ENCODE results near the gene RANBP17. TPM values are rescaled to one million over a fixed set of nuclear protein-coding genes. Genes with fewer than 3 reads are reported as not detected.

The RANBP17 gene
- total RNA-seq, 2 donors from 2014 or later, result not detected

GRCh38 chr5:171312129-171312974 lies 450.5 kb downstream of the RANBP17 start:
- peak overlapping the region; percentile 85 for H3K4me3 Mint-ChIP-seq
- no peak for ATAC-seq
- peaks cover 11% of the 10 kb centered on the region for H3K36me3 Mint-ChIP-seq (ENCODE audit: low read depth)
- no peak for DNase-seq
- H3K4me1 Mint-ChIP-seq, result peaks cover 29% of the 10 kb centered on the region
- H3K9me3 ChIP-seq (ENCODE audit: control insufficient read depth, low read length, poor library complexity, severe bottlenecking), result no peaks in the 10 kb centered on the region
- peaks cover 62% of the 10 kb centered on the region for H3K27me3 Mint-ChIP-seq
- H3K27ac Mint-ChIP-seq, result peak overlapping the region; percentile 5

DNA sequence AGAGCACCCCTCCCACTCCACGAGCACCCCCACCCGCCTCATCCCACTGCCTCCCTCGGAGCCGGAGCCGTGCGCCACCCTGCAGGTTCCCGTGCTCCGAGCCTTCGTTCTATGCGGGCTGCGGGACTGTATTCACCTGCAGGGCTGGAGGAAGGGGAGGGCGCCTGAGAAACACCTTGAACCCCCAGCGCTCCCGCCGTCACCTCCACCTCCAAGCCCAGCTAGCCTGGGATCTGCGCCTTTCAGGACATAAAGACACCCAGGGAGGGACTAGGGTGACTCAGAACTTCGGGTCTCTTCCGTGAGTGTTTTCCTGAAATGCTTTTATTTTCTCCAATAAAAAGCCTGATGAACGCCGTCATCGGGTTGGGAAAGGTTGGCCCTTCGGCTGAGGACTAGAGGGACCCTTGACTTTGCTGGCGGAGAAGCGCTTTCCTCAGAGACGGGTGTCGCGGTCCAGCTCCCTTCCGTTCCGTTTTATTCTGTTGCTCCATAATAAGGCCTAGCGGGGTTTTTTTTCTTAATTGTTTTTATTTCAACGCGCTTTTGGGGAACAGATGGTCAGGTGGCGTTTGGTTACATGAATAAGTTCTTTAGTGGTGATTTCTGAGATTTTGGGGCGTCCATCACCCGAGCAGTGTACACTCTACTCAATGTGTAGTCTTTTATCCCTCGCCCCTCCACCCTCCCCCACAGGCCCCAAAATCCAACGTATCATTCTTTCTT lies 451.8 kb downstream of the RANBP17 start:
- H3K27ac Mint-ChIP-seq, result no peak overlapping the region
- H3K4me3 Mint-ChIP-seq, result peak overlapping the region; percentile 85
- DNase-seq (no peak), ATAC-seq (no peak)
- peaks cover 6% of the 10 kb centered on the region for H3K36me3 Mint-ChIP-seq (ENCODE audit: low read depth)
- peaks cover 65% of the 10 kb centered on the region for H3K27me3 Mint-ChIP-seq
- peaks cover 22% of the 10 kb centered on the region for H3K4me1 Mint-ChIP-seq
- no peaks in the 10 kb centered on the region for H3K9me3 ChIP-seq (ENCODE audit: control insufficient read depth, low read length, poor library complexity, severe bottlenecking)

- Mint-ChIP-seq H3K4me1 (peaks cover 19% of the 10 kb centered on the region), H3K27me3 (peaks cover 73% of the 10 kb centered on the region), H3K4me3 (peak overlapping the region; percentile 12), H3K36me3 (ENCODE audit: low read depth) (peaks cover 6% of the 10 kb centered on the region), H3K27ac (no peak overlapping the region)
- ATAC-seq (no peak), DNase-seq (no peak)
- no peaks in the 10 kb centered on the region for H3K9me3 ChIP-seq (ENCODE audit: control insufficient read depth, low read length, poor library complexity, severe bottlenecking)
Measured at GRCh38 chr5:171314728-171315385, 453.0 kb downstream of the RANBP17 start.

GRCh38 chr5:171315386-171315891 lies 453.6 kb downstream of the RANBP17 start:
- H3K4me1 Mint-ChIP-seq, result peaks cover 17% of the 10 kb centered on the region
- ATAC-seq, result no peak
- DNase-seq, result no peak
- peak overlapping the region; percentile 12 for H3K4me3 Mint-ChIP-seq
- H3K36me3 Mint-ChIP-seq (ENCODE audit: low read depth), result peaks cover 6% of the 10 kb centered on the region
- H3K27me3 Mint-ChIP-seq, result peaks cover 75% of the 10 kb centered on the region
- no peak overlapping the region for H3K27ac Mint-ChIP-seq
- no peaks in the 10 kb centered on the region for H3K9me3 ChIP-seq (ENCODE audit: control insufficient read depth, low read length, poor library complexity, severe bottlenecking)

DNA sequence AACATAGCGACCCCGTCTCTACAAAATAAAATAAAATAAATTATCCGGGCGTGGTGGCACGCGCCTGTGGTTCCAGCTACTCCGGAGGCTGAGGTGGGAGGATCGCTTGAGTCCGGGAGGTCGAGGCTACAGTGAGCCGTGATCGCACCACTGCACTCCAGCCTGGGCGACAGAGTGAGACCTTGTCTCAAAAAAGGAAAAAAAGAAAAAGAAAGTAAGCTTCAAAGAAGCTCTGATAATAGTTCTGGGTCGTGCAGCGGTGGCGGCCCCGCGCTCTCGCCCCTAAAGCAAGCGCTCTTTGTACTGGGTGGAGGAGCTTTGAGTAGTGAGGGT lies 454.1 kb downstream of the RANBP17 start:
- Mint-ChIP-seq H3K27ac (no peak overlapping the region), H3K4me3 (peak overlapping the region; percentile 28), H3K36me3 (ENCODE audit: low read depth) (peaks cover 6% of the 10 kb centered on the region), H3K27me3 (peaks cover 73% of the 10 kb centered on the region), H3K4me1 (peaks cover 13% of the 10 kb centered on the region)
- no peak for DNase-seq
- no peaks in the 10 kb centered on the region for H3K9me3 ChIP-seq (ENCODE audit: control insufficient read depth, low read length, poor library complexity, severe bottlenecking)
- ATAC-seq, result no peak

DNA sequence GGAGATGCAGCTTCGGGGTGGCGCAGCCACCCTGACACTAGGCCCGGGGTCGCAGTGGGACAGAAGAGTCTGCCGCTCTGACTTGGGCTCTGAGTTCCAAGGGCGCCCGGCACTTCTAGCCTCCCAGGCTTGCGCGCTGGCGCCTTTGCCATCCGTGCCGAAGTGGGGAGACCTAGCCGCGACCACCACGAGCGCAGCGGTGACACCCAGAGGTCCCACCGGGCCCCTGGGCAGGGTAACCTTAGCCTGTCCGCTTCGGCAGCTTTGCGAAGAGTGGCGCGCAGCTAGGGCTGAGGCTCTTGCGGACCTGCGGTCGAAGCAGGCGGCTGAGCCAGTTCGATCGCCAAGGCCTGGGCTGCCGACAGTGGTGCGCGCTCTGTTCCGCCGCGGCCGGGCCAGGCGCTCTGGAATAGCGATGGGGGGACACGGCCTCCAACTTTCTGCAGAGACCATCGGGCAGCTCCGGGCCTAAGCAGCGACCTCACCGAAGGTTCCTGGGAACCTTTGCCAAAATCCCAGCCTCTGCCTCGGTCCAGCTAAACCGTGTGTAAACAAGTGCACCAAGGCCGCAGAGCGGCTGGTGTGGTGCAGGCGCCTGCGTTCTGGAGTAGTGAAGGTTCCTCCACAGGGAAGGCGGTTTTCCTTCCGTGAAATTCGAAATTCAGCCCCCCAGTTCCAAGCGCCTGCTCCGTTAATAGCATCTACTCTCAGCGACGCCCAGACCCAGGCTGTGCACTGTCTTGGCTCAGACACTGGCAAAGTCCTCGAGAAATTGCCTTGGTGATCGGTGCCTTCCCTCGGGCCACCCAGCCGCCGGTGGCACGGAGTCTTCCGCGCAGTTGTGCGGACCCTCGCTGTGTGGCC lies 454.7 kb downstream of the RANBP17 start:
- DNase-seq, result no peak
- Mint-ChIP-seq H3K4me1 (peaks cover 12% of the 10 kb centered on the region), H3K4me3 (peak overlapping the region; percentile 49)

DNA sequence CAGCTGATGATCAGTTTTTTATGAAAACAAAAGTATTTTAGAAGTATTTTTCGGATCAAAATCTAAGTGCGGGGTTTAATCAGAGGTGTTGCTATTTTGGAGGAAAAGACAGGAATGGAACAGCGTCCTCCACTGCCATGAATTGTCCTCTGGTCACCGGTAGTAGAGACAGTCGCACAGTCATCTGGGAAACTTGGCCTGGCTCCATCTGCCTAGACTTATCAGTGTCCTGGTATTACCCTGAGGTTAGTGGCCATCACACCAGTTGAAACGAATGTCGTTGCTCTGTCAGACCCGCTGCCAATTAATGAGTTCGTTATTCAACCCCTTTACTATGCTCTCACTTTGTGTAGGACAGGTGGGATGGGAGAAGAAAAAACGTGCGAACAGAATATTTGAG lies 455.4 kb downstream of the RANBP17 start:
- peaks cover 12% of the 10 kb centered on the region for H3K4me1 Mint-ChIP-seq
- H3K36me3 Mint-ChIP-seq (ENCODE audit: low read depth), result peaks cover 6% of the 10 kb centered on the region
- H3K4me3 Mint-ChIP-seq, result no peak overlapping the region
- no peaks in the 10 kb centered on the region for H3K9me3 ChIP-seq (ENCODE audit: control insufficient read depth, low read length, poor library complexity, severe bottlenecking)
- DNase-seq (no peak), ATAC-seq (no peak)
- no peak overlapping the region for H3K27ac Mint-ChIP-seq
- peaks cover 85% of the 10 kb centered on the region for H3K27me3 Mint-ChIP-seq

More for the DNA sequence above, 454.7 kb downstream of the RANBP17 start:
- ATAC-seq, result no peak
- no peaks in the 10 kb centered on the region for H3K9me3 ChIP-seq (ENCODE audit: control insufficient read depth, low read length, poor library complexity, severe bottlenecking)
- Mint-ChIP-seq H3K36me3 (ENCODE audit: low read depth) (peaks cover 6% of the 10 kb centered on the region), H3K27ac (no peak overlapping the region), H3K27me3 (peaks cover 77% of the 10 kb centered on the region)

DNA sequence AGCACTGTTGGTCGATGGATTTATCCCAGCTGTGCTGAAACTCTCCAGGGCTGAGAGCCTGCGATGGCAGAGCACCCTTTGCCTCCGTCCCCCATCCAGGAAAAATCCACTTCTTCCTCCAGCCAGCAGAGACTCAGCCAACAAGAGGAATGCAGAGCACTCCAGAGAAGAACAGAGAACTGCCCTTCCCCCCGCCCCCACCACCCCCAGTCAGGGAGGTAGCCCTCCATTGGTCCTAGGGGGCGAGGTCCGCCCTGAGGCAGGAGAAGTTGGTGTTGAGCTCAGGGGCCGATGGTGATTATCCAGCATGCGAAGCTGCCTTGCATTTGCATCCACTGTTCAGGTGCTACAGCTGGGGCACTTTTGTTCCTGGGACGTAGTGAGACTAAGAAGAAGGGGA lies 456.2 kb downstream of the RANBP17 start:
- Mint-ChIP-seq H3K27me3 (peaks cover 85% of the 10 kb centered on the region), H3K4me1 (peaks cover 8% of the 10 kb centered on the region), H3K27ac (no peak overlapping the region), H3K36me3 (ENCODE audit: low read depth) (peaks cover 3% of the 10 kb centered on the region), H3K4me3 (no peak overlapping the region)
- DNase-seq (no peak), ATAC-seq (no peak)
- H3K9me3 ChIP-seq (ENCODE audit: control insufficient read depth, low read length, poor library complexity, severe bottlenecking), result no peaks in the 10 kb centered on the region

DNA sequence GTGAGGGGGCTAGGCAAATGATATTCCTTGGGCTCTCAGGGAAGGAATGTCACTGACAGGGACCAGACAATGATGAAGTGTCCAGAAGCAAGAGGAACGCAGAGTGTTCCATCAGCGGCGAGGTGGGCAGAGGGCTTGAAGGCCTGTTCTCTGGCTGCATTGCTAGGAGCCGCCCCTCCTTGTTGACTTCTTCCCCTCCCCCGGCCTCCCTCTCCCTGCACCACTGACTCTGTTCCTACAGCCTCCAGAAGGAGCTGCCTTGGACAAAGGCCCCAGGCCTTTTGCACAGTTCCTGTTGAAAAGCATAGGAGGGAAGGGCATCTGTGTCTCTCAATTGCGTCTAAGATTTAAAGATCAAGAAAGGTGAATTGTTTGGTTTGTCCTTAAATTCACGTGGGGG lies 459.6 kb downstream of the RANBP17 start:
- H3K27me3 Mint-ChIP-seq, result peaks cover 81% of the 10 kb centered on the region
- H3K4me1 Mint-ChIP-seq, result no peaks in the 10 kb centered on the region
- H3K4me3 Mint-ChIP-seq, result no peak overlapping the region
- H3K27ac Mint-ChIP-seq, result no peak overlapping the region
- H3K9me3 ChIP-seq (ENCODE audit: control insufficient read depth, low read length, poor library complexity, severe bottlenecking), result no peaks in the 10 kb centered on the region
- DNase-seq (no peak), ATAC-seq (no peak)
- peaks cover 2% of the 10 kb centered on the region for H3K36me3 Mint-ChIP-seq (ENCODE audit: low read depth)

GRCh38 chr5:171322527-171322926 lies 460.7 kb downstream of the RANBP17 start:
- no peak overlapping the region for H3K27ac Mint-ChIP-seq
- H3K4me1 Mint-ChIP-seq, result no peaks in the 10 kb centered on the region
- peaks cover 75% of the 10 kb centered on the region for H3K27me3 Mint-ChIP-seq
- H3K4me3 Mint-ChIP-seq, result no peak overlapping the region
- H3K36me3 Mint-ChIP-seq (ENCODE audit: low read depth), result peaks cover 2% of the 10 kb centered on the region
- ATAC-seq, result no peak
- no peak for DNase-seq
- no peaks in the 10 kb centered on the region for H3K9me3 ChIP-seq (ENCODE audit: control insufficient read depth, low read length, poor library complexity, severe bottlenecking)

DNA sequence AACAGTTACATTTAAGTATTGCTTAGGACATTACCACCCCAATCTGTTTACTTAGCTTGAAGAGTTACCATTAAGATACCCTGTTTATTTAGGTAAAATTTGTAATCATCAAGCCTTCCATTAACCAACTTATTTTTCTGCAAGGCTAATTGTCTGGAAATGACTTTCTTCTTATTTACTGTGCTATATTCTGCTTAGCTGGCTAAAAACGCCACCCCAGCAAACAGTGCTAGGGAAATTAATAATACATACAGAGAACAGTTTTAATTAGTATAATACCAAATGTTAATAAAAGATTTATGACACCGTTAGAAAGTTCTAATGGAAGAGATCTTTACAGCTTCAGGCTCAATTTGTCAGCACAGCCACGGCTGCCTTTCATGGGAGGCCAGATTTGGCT lies 461.2 kb downstream of the RANBP17 start:
- ATAC-seq (no peak), DNase-seq (no peak)
- Mint-ChIP-seq H3K36me3 (ENCODE audit: low read depth) (peaks cover 2% of the 10 kb centered on the region), H3K4me1 (no peaks in the 10 kb centered on the region), H3K4me3 (no peak overlapping the region), H3K27me3 (peaks cover 75% of the 10 kb centered on the region), H3K27ac (no peak overlapping the region)
- no peaks in the 10 kb centered on the region for H3K9me3 ChIP-seq (ENCODE audit: control insufficient read depth, low read length, poor library complexity, severe bottlenecking)

- no peaks in the 10 kb centered on the region for H3K9me3 ChIP-seq (ENCODE audit: control insufficient read depth, low read length, poor library complexity, severe bottlenecking)
- Mint-ChIP-seq H3K4me1 (no peaks in the 10 kb centered on the region), H3K36me3 (ENCODE audit: low read depth) (peaks cover 2% of the 10 kb centered on the region), H3K4me3 (no peak overlapping the region), H3K27me3 (peaks cover 75% of the 10 kb centered on the region), H3K27ac (no peak overlapping the region)
- DNase-seq, result no peak
- no peak for ATAC-seq
Measured at GRCh38 chr5:171323806-171324632, 462.2 kb downstream of the RANBP17 start.

All from T-helper 17 cell (primary cell).